ENCODE results near the gene SF3B3. TPM values are rescaled to one million over a fixed set of nuclear protein-coding genes. Genes with fewer than 3 reads are reported as not detected.
"Not testable (repeated sequence)": the region's sequence is repeated elsewhere in the genome, so short reads cannot be mapped to it uniquely, and the experiment has no call there.

Gene SF3B3
- total RNA-seq, 4 donors from 2014 or later, result 74.2 to 142 (median 112) TPM

- no peaks in the 10 kb centered on the region for H3K27me3 ChIP-seq
- H3K36me3 ChIP-seq, result no peaks in the 10 kb centered on the region
- intact Hi-C loops (cut with DNase I), result no loop called here
- H3K4me1 ChIP-seq, result peaks cover 0 to 5% of the 10 kb centered on the region in 2 donors
- H3K9me3 ChIP-seq, result no peaks in the 10 kb centered on the region
- TF ChIP-seq POLR2A (IDR thresholded peaks at IDR 0.05) (no peak), CTCF (IDR thresholded peaks at IDR 0.05) (no peak)
- DNase-seq, result no peak
- 48 to 62% methylated on average over 5 of the region's 5 CpGs for WGBS, 2 donors
- no peak overlapping the region for H3K4me3 ChIP-seq (replicated peaks in 1 of 3)
- no peak overlapping the region for H3K27ac ChIP-seq
Observed at GRCh38 chr16:70614208-70614951, 90.8 kb downstream of the SF3B3 start.

GRCh38 chr16:70615945-70616344 is 92.3 kb downstream of the SF3B3 start:
- Histone ChIP-seq H3K4me3 (replicated peaks in 1 of 3) (no peak overlapping the region), H3K27ac (no peak overlapping the region), H3K9me3 (no peaks in the 10 kb centered on the region), H3K36me3 (no peaks in the 10 kb centered on the region), H3K27me3 (no peaks in the 10 kb centered on the region), H3K4me1 (peaks cover 0 to 10% of the 10 kb centered on the region in 2 donors)
- TF ChIP-seq POLR2A (IDR thresholded peaks at IDR 0.05), result no peak
- no peak for TF ChIP-seq CTCF (IDR thresholded peaks at IDR 0.05)
- WGBS, 2 donors, result 89 to 94% methylated on average over 5 of the region's 5 CpGs
- DNase-seq, result no peak
- intact Hi-C loops (cut with DNase I), result no loop called here

- H3K27me3 ChIP-seq; H3K9me3 ChIP-seq; H3K36me3 ChIP-seq; H3K27ac ChIP-seq; H3K4me3 ChIP-seq (replicated peaks in 1 of 3); DNase-seq; intact Hi-C loops (cut with DNase I): not testable (repeated sequence)
- H3K4me1 ChIP-seq, result peaks cover 0 to 12% of the 10 kb centered on the region in 2 donors
- WGBS, 2 donors, result 83 to 85% methylated on average over 3 of the region's 3 CpGs
Observed at GRCh38 chr16:70621864-70622263, 98.2 kb downstream of the SF3B3 start.

Small RNAs within 50 kb of the gene (small RNA-seq; reads per million reads assigned to genes)
- gene SNORD111 (828 reads per million, percentile 98 among the genes with 10 or more reads in this experiment), gene SNORD111B (215 reads per million, percentile 97 among the genes with 10 or more reads in this experiment)

Other genes with a start within 250 kb of the SF3B3 start
- 100 to 1,000 TPM in 3 of 4 donors, 10 to 100 TPM in 1; 84.8 to 268 (median 192) TPM for gene AARS1, start 234.3 kb upstream of the SF3B3 start, total RNA-seq
- 10 to 100 TPM; 35.8 to 53.6 (median 44.9) TPM for gene DDX19B, start 224.6 kb upstream of the SF3B3 start, total RNA-seq
- 100 to 1,000 TPM in 1 of 4 donors, 10 to 100 TPM in 3; 52.5 to 100 (median 66.1) TPM for gene DDX19A, start 176.9 kb upstream of the SF3B3 start, total RNA-seq
- 10 to 100 TPM; 11.2 to 17.4 (median 11.8) TPM for gene ST3GAL2, start 84.7 kb upstream of the SF3B3 start, total RNA-seq
- gene FCSK, start 69.2 kb upstream of the SF3B3 start, total RNA-seq, result 10 to 100 TPM; 20.3 to 40.2 (median 24.5) TPM
- 10 to 100 TPM; 39.6 to 88.4 (median 66.7) TPM for gene COG4, start 262 bp upstream of the SF3B3 start, total RNA-seq
- gene IL34, start 122.7 kb downstream of the SF3B3 start, total RNA-seq, result 1 to 10 TPM; 3.5 to 9.6 (median 5.0) TPM
- gene MTSS2, start 162.2 kb downstream of the SF3B3 start, total RNA-seq, result 10 to 100 TPM; 11.3 to 39.8 (median 26.7) TPM

All from thyroid gland (tissue), 4 donors.